ENCODE data around the gene CDH4. TPM values are rescaled to one million over a fixed set of nuclear protein-coding genes. Genes with fewer than 3 reads are reported as not detected.

The CDH4 gene
- total and polyA plus RNA-seq, 4 donors = 5.8 to 24.1 (median 17.1) TPM

DNA sequence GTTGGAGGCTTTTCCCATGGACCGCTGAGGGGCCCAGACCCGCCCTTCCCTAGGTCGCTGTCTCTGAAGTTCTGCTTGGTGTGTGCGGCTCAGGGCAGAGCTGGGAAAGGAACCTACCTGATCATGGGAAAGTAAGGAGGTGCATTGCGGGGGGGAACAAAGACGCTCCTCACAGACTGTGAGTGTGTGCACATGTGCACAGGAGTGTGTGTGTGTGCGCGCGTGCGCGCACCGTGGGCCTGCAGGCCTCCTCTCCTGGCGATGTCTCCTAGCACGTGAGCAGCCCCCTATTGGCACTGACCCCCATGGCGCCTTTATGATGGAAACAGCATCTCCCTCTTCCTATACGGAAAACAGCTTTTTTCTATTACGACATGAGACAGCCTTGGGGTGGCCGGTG, 589.5 kb downstream of the CDH4 start:
- H3K4me3 ChIP-seq (ENCODE audit: low read depth, low read length) = no peak overlapping the region
- H3K27ac ChIP-seq (ENCODE audit: low read depth, low read length) = no peak overlapping the region
- no peaks in the 10 kb centered on the region for H3K27me3 ChIP-seq (ENCODE audit: control insufficient read depth, insufficient read depth, low read length)
- DNase-seq (ENCODE audit: low read depth in 4 of 6, low spot score in 6 of 6) = no peak
- H3K4me1 ChIP-seq (ENCODE audit: control insufficient read depth, insufficient read depth, low read length) = peaks cover 20% of the 10 kb centered on the region
- WGBS (ENCODE audit: insufficient coverage) = 92% methylated on average over 10 of the region's 18 CpGs
- H3K9me3 ChIP-seq (ENCODE audit: control insufficient read depth, insufficient read depth, low read length) = no peaks in the 10 kb centered on the region
- H3K36me3 ChIP-seq (ENCODE audit: control insufficient read depth, insufficient read depth, low read length) = peaks cover 12% of the 10 kb centered on the region

DNA sequence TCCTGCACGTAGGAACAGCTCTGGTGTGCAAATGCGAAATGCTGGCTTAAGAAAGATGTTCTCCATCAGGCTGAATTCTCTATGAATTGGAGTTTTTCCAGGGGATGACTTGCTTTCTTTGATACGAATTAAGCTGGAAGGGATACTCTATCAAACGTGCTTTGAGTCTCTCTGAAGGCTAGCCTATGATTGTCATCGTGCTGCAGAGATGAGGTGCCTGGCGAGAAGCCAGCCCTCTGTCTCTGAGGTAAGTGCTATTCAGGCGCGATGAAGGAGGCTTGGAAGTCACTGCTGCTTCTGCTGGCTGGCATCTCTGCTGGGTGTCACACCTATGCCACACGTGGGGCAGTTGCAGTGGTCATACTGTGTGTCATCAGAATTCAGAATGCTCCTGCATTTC, 589.9 kb downstream of the CDH4 start:
- Histone ChIP-seq H3K27ac (ENCODE audit: low read depth, low read length) (no peak overlapping the region), H3K27me3 (ENCODE audit: control insufficient read depth, insufficient read depth, low read length) (no peaks in the 10 kb centered on the region), H3K4me1 (ENCODE audit: control insufficient read depth, insufficient read depth, low read length) (peaks cover 20% of the 10 kb centered on the region), H3K36me3 (ENCODE audit: control insufficient read depth, insufficient read depth, low read length) (peaks cover 15% of the 10 kb centered on the region), H3K9me3 (ENCODE audit: control insufficient read depth, insufficient read depth, low read length) (no peaks in the 10 kb centered on the region), H3K4me3 (ENCODE audit: low read depth, low read length) (no peak overlapping the region)
- 54% methylated on average over 8 of the region's 9 CpGs for WGBS (ENCODE audit: insufficient coverage)
- peak in 2 of 6 donors; percentile 55 to 81 for DNase-seq (ENCODE audit: low read depth in 4 of 6, low spot score in 6 of 6)

GRCh38 chr20:61844621-61845020, 592.6 kb downstream of the CDH4 start:
- Histone ChIP-seq H3K4me1 (ENCODE audit: control insufficient read depth, insufficient read depth, low read length) (peaks cover 20% of the 10 kb centered on the region), H3K9me3 (ENCODE audit: control insufficient read depth, insufficient read depth, low read length) (no peaks in the 10 kb centered on the region), H3K27ac (ENCODE audit: low read depth, low read length) (no peak overlapping the region), H3K27me3 (ENCODE audit: control insufficient read depth, insufficient read depth, low read length) (no peaks in the 10 kb centered on the region), H3K36me3 (ENCODE audit: control insufficient read depth, insufficient read depth, low read length) (peaks cover 23% of the 10 kb centered on the region), H3K4me3 (ENCODE audit: low read depth, low read length) (no peak overlapping the region)
- DNase-seq (ENCODE audit: low read depth in 4 of 6, low spot score in 6 of 6) = no peak
- 94% methylated on average over 16 of the region's 17 CpGs for WGBS (ENCODE audit: insufficient coverage)

DNA sequence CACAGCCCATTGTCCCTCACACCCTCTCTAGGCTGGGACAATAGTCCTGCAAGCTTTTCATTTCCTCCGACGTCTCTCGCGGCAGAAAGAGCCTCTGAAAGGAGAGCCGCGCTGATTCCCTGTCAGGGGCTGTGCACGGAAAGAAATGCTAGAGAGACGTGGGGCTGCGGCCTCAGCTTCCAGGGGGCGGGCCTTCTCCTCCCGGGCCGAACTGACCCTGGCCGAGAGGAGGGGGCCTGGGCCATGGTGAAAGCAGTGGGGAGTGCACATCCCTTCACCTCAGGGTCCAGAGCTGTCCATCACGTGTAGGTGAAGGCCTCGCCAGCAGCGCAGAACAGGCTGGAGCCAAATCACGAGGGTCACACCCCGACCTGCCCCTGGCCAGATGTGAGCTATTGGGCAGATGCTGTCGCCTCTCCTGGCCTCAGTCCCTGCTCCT, 593.2 kb downstream of the CDH4 start:
- no peak for DNase-seq (ENCODE audit: low read depth in 4 of 6, low spot score in 6 of 6)
- H3K27me3 ChIP-seq (ENCODE audit: control insufficient read depth, insufficient read depth, low read length) = no peaks in the 10 kb centered on the region

GRCh38 chr20:61846074-61846473, 594.0 kb downstream of the CDH4 start:
- H3K27me3 ChIP-seq (ENCODE audit: control insufficient read depth, insufficient read depth, low read length) = no peaks in the 10 kb centered on the region
- WGBS (ENCODE audit: insufficient coverage) = 95% methylated on average over 15 of the region's 15 CpGs
- DNase-seq (ENCODE audit: low read depth in 4 of 6, low spot score in 6 of 6) = no peak

More for the DNA sequence above, 593.2 kb downstream of the CDH4 start:
- WGBS (ENCODE audit: insufficient coverage) = 40% methylated on average over 19 of the region's 19 CpGs
- no peak overlapping the region for H3K27ac ChIP-seq (ENCODE audit: low read depth, low read length)
- peaks cover 16% of the 10 kb centered on the region for H3K4me1 ChIP-seq (ENCODE audit: control insufficient read depth, insufficient read depth, low read length)
- peaks cover 23% of the 10 kb centered on the region for H3K36me3 ChIP-seq (ENCODE audit: control insufficient read depth, insufficient read depth, low read length)
- H3K9me3 ChIP-seq (ENCODE audit: control insufficient read depth, insufficient read depth, low read length) = no peaks in the 10 kb centered on the region
- H3K4me3 ChIP-seq (ENCODE audit: low read depth, low read length) = no peak overlapping the region

GRCh38 chr20:61846741-61847419, 594.8 kb downstream of the CDH4 start:
- Histone ChIP-seq H3K4me1 (ENCODE audit: control insufficient read depth, insufficient read depth, low read length) (peaks cover 14% of the 10 kb centered on the region), H3K36me3 (ENCODE audit: control insufficient read depth, insufficient read depth, low read length) (peaks cover 23% of the 10 kb centered on the region), H3K9me3 (ENCODE audit: control insufficient read depth, insufficient read depth, low read length) (no peaks in the 10 kb centered on the region), H3K27me3 (ENCODE audit: control insufficient read depth, insufficient read depth, low read length) (no peaks in the 10 kb centered on the region), H3K27ac (ENCODE audit: low read depth, low read length) (no peak overlapping the region), H3K4me3 (ENCODE audit: low read depth, low read length) (no peak overlapping the region)
- 84% methylated on average over 11 of the region's 11 CpGs for WGBS (ENCODE audit: insufficient coverage)
- no peak for DNase-seq (ENCODE audit: low read depth in 4 of 6, low spot score in 6 of 6)

More at GRCh38 chr20:61846074-61846473, 594.0 kb downstream of the CDH4 start:
- no peak overlapping the region for H3K4me3 ChIP-seq (ENCODE audit: low read depth, low read length)
- no peak overlapping the region for H3K27ac ChIP-seq (ENCODE audit: low read depth, low read length)
- peaks cover 14% of the 10 kb centered on the region for H3K4me1 ChIP-seq (ENCODE audit: control insufficient read depth, insufficient read depth, low read length)
- peaks cover 23% of the 10 kb centered on the region for H3K36me3 ChIP-seq (ENCODE audit: control insufficient read depth, insufficient read depth, low read length)
- no peaks in the 10 kb centered on the region for H3K9me3 ChIP-seq (ENCODE audit: control insufficient read depth, insufficient read depth, low read length)

- WGBS (ENCODE audit: insufficient coverage) = 97% methylated on average over 7 of the region's 10 CpGs
- Histone ChIP-seq H3K27ac (ENCODE audit: low read depth, low read length) (no peak overlapping the region), H3K27me3 (ENCODE audit: control insufficient read depth, insufficient read depth, low read length) (no peaks in the 10 kb centered on the region), H3K4me3 (ENCODE audit: low read depth, low read length) (no peak overlapping the region), H3K36me3 (ENCODE audit: control insufficient read depth, insufficient read depth, low read length) (peaks cover 24% of the 10 kb centered on the region), H3K9me3 (ENCODE audit: control insufficient read depth, insufficient read depth, low read length) (no peaks in the 10 kb centered on the region), H3K4me1 (ENCODE audit: control insufficient read depth, insufficient read depth, low read length) (peaks cover 14% of the 10 kb centered on the region)
- no peak for DNase-seq (ENCODE audit: low read depth in 4 of 6, low spot score in 6 of 6)
These were observed 595.3 kb downstream of the CDH4 start for GRCh38 chr20:61847420-61847748.

- H3K4me3 ChIP-seq (ENCODE audit: low read depth, low read length) = no peak overlapping the region
- H3K27ac ChIP-seq (ENCODE audit: low read depth, low read length) = no peak overlapping the region
- no peaks in the 10 kb centered on the region for H3K9me3 ChIP-seq (ENCODE audit: control insufficient read depth, insufficient read depth, low read length)
- 95% methylated on average over 7 of the region's 7 CpGs for WGBS (ENCODE audit: insufficient coverage)
- H3K36me3 ChIP-seq (ENCODE audit: control insufficient read depth, insufficient read depth, low read length) = peaks cover 30% of the 10 kb centered on the region
- H3K27me3 ChIP-seq (ENCODE audit: control insufficient read depth, insufficient read depth, low read length) = no peaks in the 10 kb centered on the region
- H3K4me1 ChIP-seq (ENCODE audit: control insufficient read depth, insufficient read depth, low read length) = peaks cover 14% of the 10 kb centered on the region
- no peak for DNase-seq (ENCODE audit: low read depth in 4 of 6, low spot score in 6 of 6)
These were observed 595.9 kb downstream of the CDH4 start for GRCh38 chr20:61847986-61848385.

- 69% methylated on average over 4 of the region's 4 CpGs for WGBS (ENCODE audit: insufficient coverage)
These were observed 596.8 kb downstream of the CDH4 start for GRCh38 chr20:61848851-61849250.

GRCh38 chr20:61849376-61849775, 597.3 kb downstream of the CDH4 start:
- Histone ChIP-seq H3K27ac (ENCODE audit: low read depth, low read length) (no peak overlapping the region), H3K4me3 (ENCODE audit: low read depth, low read length) (no peak overlapping the region), H3K4me1 (ENCODE audit: control insufficient read depth, insufficient read depth, low read length) (peaks cover 14% of the 10 kb centered on the region), H3K36me3 (ENCODE audit: control insufficient read depth, insufficient read depth, low read length) (peaks cover 41% of the 10 kb centered on the region), H3K9me3 (ENCODE audit: control insufficient read depth, insufficient read depth, low read length) (no peaks in the 10 kb centered on the region), H3K27me3 (ENCODE audit: control insufficient read depth, insufficient read depth, low read length) (no peaks in the 10 kb centered on the region)
- DNase-seq (ENCODE audit: low read depth in 4 of 6, low spot score in 6 of 6) = no peak
- WGBS (ENCODE audit: insufficient coverage) = 88% methylated on average over 11 of the region's 11 CpGs

More at GRCh38 chr20:61848851-61849250, 596.8 kb downstream of the CDH4 start:
- no peaks in the 10 kb centered on the region for H3K9me3 ChIP-seq (ENCODE audit: control insufficient read depth, insufficient read depth, low read length)
- no peak overlapping the region for H3K27ac ChIP-seq (ENCODE audit: low read depth, low read length)
- no peaks in the 10 kb centered on the region for H3K27me3 ChIP-seq (ENCODE audit: control insufficient read depth, insufficient read depth, low read length)
- DNase-seq (ENCODE audit: low read depth in 4 of 6, low spot score in 6 of 6) = peak in 1 of 6 donors; percentile 21
- H3K4me1 ChIP-seq (ENCODE audit: control insufficient read depth, insufficient read depth, low read length) = peaks cover 14% of the 10 kb centered on the region
- no peak overlapping the region for H3K4me3 ChIP-seq (ENCODE audit: low read depth, low read length)
- peaks cover 36% of the 10 kb centered on the region for H3K36me3 ChIP-seq (ENCODE audit: control insufficient read depth, insufficient read depth, low read length)
